H1 (cell line): Measurements from ENCODE around the gene PCGF6. TPM values are rescaled to one million over a fixed set of nuclear protein-coding genes. Genes with fewer than 3 reads are reported as not detected.
A peak's percentile ranks its signal among the peaks of the same experiment; 100 is the strongest.

Experiments used
- BACH1 ChIP-seq: IDR thresholded peaks from 2 replicates; pipeline ENCODE4 v1.6.1; 2012; ENCODE audit warnings: low read length, improper control_type of control experiment
- CBX8 ChIP-seq: fragments of 300-800, 300-1000 bp; sonication (generic); IDR thresholded peaks from 2 replicates; pipeline ENCODE4 v1.7.1; 2016; ENCODE audit warnings: low read depth, low read length, borderline replicate concordance
- CHD1 ChIP-seq: IDR thresholded peaks from 2 replicates; pipeline ENCODE4 v1.6.1; 2012; ENCODE audit warnings: low read depth, low read length, improper control_type of control experiment
- CHD2 ChIP-seq: IDR thresholded peaks from 2 replicates; pipeline ENCODE4 v1.6.1; 2012; ENCODE audit warnings: low read length, improper control_type of control experiment
- CTCF ChIP-seq, 3 experiments: IDR thresholded peaks; 1 replicate in 2 of 3; 2 replicates in 1 of 3; pipeline versions ENCODE4 v1.5.1 to v1.6.1; 2011; ENCODE audit warnings: low read length in 3 of 3, mild to moderate bottlenecking in 3 of 3, inconsistent platforms in 2 of 3, low read depth in 1 of 3, moderate library complexity in 1 of 3; ENCODE audit not compliant: insufficient read depth in 1 of 3; ENCODE audit errors: control extremely low read depth in 1 of 3
- EGR1 ChIP-seq: IDR thresholded peaks from 2 replicates; pipeline ENCODE4 v1.6.1; 2011; ENCODE audit warnings: low read depth, low read length, borderline replicate concordance
- GTF2F1 ChIP-seq: IDR thresholded peaks from 2 replicates; pipeline ENCODE4 v1.6.1; 2012; ENCODE audit warnings: low read depth, low read length, improper control_type of control experiment, borderline replicate concordance
- HDAC6 ChIP-seq: IDR thresholded peaks from one replicate; pipeline ENCODE4 v1.7.1; 2012; ENCODE audit warnings: low read depth, mild to moderate bottlenecking, inconsistent platforms, low read length, moderate library complexity
- KDM5A ChIP-seq: fragments of 200-600 bp; IDR thresholded peaks from 2 replicates; pipeline ENCODE4 v1.7.1; 2012; ENCODE audit warnings: mild to moderate bottlenecking, low read length, inconsistent platforms, mixed read lengths
- POU5F1 ChIP-seq: IDR thresholded peaks from 2 replicates; pipeline ENCODE4 v1.6.1; 2011; ENCODE audit warnings: low read depth, mild to moderate bottlenecking, low read length, moderate library complexity
- RNF2 ChIP-seq: fragments of 200-900, 300-1000 bp; sonication (generic); IDR thresholded peaks from 2 replicates; pipeline ENCODE4 v1.7.1; 2016; ENCODE audit warnings: borderline replicate concordance, low read depth, mild to moderate bottlenecking, antibody characterized with exemption, low read length; ENCODE audit not compliant: poor library complexity, severe bottlenecking; ENCODE audit errors: missing control alignments
- SAP30 ChIP-seq: fragments of 300-600 bp; sonication (generic); IDR thresholded peaks from 2 replicates; pipeline ENCODE4 v1.7.1; 2012; ENCODE audit warnings: low read length, moderate library complexity, mild to moderate bottlenecking, inconsistent platforms; ENCODE audit not compliant: insufficient read depth, insufficient replicate concordance
- SIX5 ChIP-seq: IDR thresholded peaks from 2 replicates; pipeline ENCODE4 v1.6.1; 2011; ENCODE audit warnings: mild to moderate bottlenecking, low read depth, low read length
- SP4 ChIP-seq: IDR thresholded peaks from 2 replicates; pipeline ENCODE4 v1.6.1; 2012; ENCODE audit warnings: low read length, inconsistent platforms
- SUZ12 ChIP-seq: fragments of 200-600 bp; sonication (generic); IDR thresholded peaks from 2 replicates; pipeline ENCODE4 v1.6.1; 2012; ENCODE audit warnings: mild to moderate bottlenecking, inconsistent platforms, low read length, moderate library complexity, mixed read lengths
- TBP ChIP-seq: IDR thresholded peaks from 2 replicates; pipeline ENCODE4 v1.6.1; 2011; ENCODE audit warnings: low read depth, low read length, improper control_type of control experiment
- TCF12 ChIP-seq: IDR thresholded peaks from 2 replicates; pipeline ENCODE4 v1.6.1; 2011; ENCODE audit warnings: low read depth, mild to moderate bottlenecking, low read length
- YY1 ChIP-seq: IDR thresholded peaks from 2 replicates; pipeline ENCODE4 v1.6.1; 2011; ENCODE audit warnings: low read depth, mild to moderate bottlenecking, low read length
- polyA plus RNA-seq, 7 experiments: library from polyadenylated mRNA; depleted of rRNA in 3 of 7; stranded (reverse) in 5 of 7; unstranded in 2 of 7; fragments of >200 nt in 5 of 7; fragments of 200-250 nt in 2 of 7; gene quantifications; 1 replicate in 5 of 7; 2 replicates in 1 of 7; 4 replicates in 1 of 7; pipeline versions ENCODE4 v1.2.1 to v1.2.3, GENCODE V29; 2011 to 2013; ENCODE audit warnings: missing spikeins in 2 of 7, mixed read lengths in 2 of 7
- total RNA-seq: library from RNA; stranded (reverse); fragmentation: NEBNext Ultra II Directional; extraction: Animal tissue kit (Norgen Biotek cat#: 25700); gene quantifications from 2 replicates; pipeline ENCODE4 v1.2.1, GENCODE V29; 2021
- TF ChIP-seq, protein P1 (sequence below): IDR thresholded peaks from 2 replicates; pipeline ENCODE4 v1.6.1; 2012; ENCODE audit warnings: inconsistent platforms
- TF ChIP-seq, protein P2 (sequence below): IDR thresholded peaks from 2 replicates; pipeline ENCODE4 v1.6.1; 2011; ENCODE audit warnings: low read length, improper control_type of control experiment

The PCGF6 gene
- total and polyA plus RNA-seq, 2 of the 8 experiments (the other 6 are each of a cell fraction or from before 2014, with no cell fraction given) = 6.9 to 18.6 TPM

GRCh38 chr10:103350517-103351260 is at the start of gene PCGF6 (continued):
- TF ChIP-seq RNF2 (no peak), TBP (peak; percentile 34; the same call in 1 of the 2 replicates), EGR1 (no peak), SUZ12 (no peak), POU5F1 (no peak), BACH1 (no peak), HDAC6 (no peak), CHD2 (no peak), CTCF (IDR thresholded peaks at IDR 0.05; ENCODE audit: control extremely low read depth in 1 of 3, insufficient read depth in 1 of 3, low read depth in 1 of 3, low read length in 3 of 3) (no peak), SIX5 (peak; percentile 46; the same call in 1 of the 2 replicates), SAP30 (no peak), YY1 (peak; percentile 45; the same call in 1 of the 2 replicates), CBX8 (no peak), KDM5A (0 out of 2 replicates have a peak, but pooled peaks have one; percentile 21), SP4 (no peak), CHD1 (no peak), TCF12 (no peak), GTF2F1 (no peak)
- TF ChIP-seq, protein P1, sequence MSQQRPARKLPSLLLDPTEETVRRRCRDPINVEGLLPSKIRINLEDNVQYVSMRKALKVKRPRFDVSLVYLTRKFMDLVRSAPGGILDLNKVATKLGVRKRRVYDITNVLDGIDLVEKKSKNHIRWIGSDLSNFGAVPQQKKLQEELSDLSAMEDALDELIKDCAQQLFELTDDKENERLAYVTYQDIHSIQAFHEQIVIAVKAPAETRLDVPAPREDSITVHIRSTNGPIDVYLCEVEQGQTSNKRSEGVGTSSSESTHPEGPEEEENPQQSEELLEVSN = peak; percentile 97
- TF ChIP-seq, protein P2, sequence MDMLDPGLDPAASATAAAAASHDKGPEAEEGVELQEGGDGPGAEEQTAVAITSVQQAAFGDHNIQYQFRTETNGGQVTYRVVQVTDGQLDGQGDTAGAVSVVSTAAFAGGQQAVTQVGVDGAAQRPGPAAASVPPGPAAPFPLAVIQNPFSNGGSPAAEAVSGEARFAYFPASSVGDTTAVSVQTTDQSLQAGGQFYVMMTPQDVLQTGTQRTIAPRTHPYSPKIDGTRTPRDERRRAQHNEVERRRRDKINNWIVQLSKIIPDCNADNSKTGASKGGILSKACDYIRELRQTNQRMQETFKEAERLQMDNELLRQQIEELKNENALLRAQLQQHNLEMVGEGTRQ = no peak
